Lower leg skin (tissue), 4 donors: ENCODE measurements around the gene NES. TPM values are rescaled to one million over a fixed set of nuclear protein-coding genes. Genes with fewer than 3 reads are reported as not detected.
A peak's percentile ranks its signal among the peaks of the same experiment; 100 is the strongest.

Source experiments
- DNase-seq, 2 donors: peaks; one replicate each; pipeline ENCODE4 v3.0.0-alpha.2; 2019; ENCODE audit warnings: low spot score in 2 of 2
- H3K4me3 ChIP-seq: fragments of 200-600 bp; sonication (generic); 2 replicates; pipeline ENCODE4 v1.5.1; 2017; ENCODE audit warnings: mild to moderate bottlenecking, low read depth; ENCODE audit not compliant: poor library complexity, severe bottlenecking
- CTCF ChIP-seq, 3 donors: fragments of 450-650 bp; IDR thresholded peaks; one replicate each; pipeline ENCODE4 v1.5.1; 2016; ENCODE audit warnings: antibody characterized with exemption in 3 of 3, mild to moderate bottlenecking in 3 of 3, moderate library complexity in 2 of 3
- POLR2A ChIP-seq, 2 donors: fragments of 450-650 bp; IDR thresholded peaks; one replicate each; pipeline ENCODE4 v1.6.1; 2016 to 2017; ENCODE audit warnings: antibody characterized with exemption in 2 of 2, mild to moderate bottlenecking in 1 of 2, moderate library complexity in 1 of 2
- WGBS, 2 donors: methylation state at CpG; one replicate each; pipeline ENCODE4 v1.1.5; 2018; 5-methylcytosine and 5-hydroxymethylcytosine counted together
- intact Hi-C: fragments of 100-400 bp; cut with DNase I; formaldehyde crosslinking; loops from one replicate; pipeline ENCODE4 v1.15.0; 2023; ENCODE audit warnings: low total_unique reads
- total RNA-seq, 4 donors: library from RNA; depleted of rRNA; stranded (reverse); fragments of >200 nt; gene quantifications; one replicate each; pipeline ENCODE4 v1.1.0, GENCODE V29; 2016

Gene NES
- total RNA-seq, 4 donors from 2014 or later: 2.4 to 8.9 (median 5.0) TPM

GRCh38 chr1:156690675-156691036, 13.4 kb upstream of the NES start:
- intact Hi-C loops: no loop called here
- TF ChIP-seq POLR2A (IDR thresholded peaks at IDR 0.05) (no peak), CTCF (IDR thresholded peaks at IDR 0.05) (no peak)
- 55 to 68% methylated on average over 8 of the region's 8 CpGs for WGBS, 2 donors
- H3K4me3 ChIP-seq: no peak overlapping the region
- DNase-seq: no peak

- no peak overlapping the region for H3K4me3 ChIP-seq
- no peak for DNase-seq
- 20% methylated on average over 10 of the region's 10 CpGs for WGBS, 2 donors
- intact Hi-C loops: loop anchor here (2.0 kb wide), 1 partner anchor 35 kb away; no protein-coding TSS in a partner anchor
- no peak for TF ChIP-seq CTCF (IDR thresholded peaks at IDR 0.05)
- no peak for TF ChIP-seq POLR2A (IDR thresholded peaks at IDR 0.05)
Observed at GRCh38 chr1:156689953-156690674, 12.9 kb upstream of the NES start.

GRCh38 chr1:156689035-156689952, 12.1 kb upstream of the NES start:
- WGBS, 2 donors: 1 to 2% methylated on average over 16 to 22 of the region's 23 CpGs
- peak; percentile 71 to 95 for DNase-seq
- TF ChIP-seq POLR2A (IDR thresholded peaks at IDR 0.05) (no peak), CTCF (IDR thresholded peaks at IDR 0.05) (peak in 1 of 3 donors; percentile 75)
- no peak overlapping the region for H3K4me3 ChIP-seq
- intact Hi-C loops: loop anchor here (2.0 kb wide), 1 partner anchor 36 kb away; no protein-coding TSS in a partner anchor

GRCh38 chr1:156684227-156684782, 7.1 kb upstream of the NES start:
- TF ChIP-seq CTCF (IDR thresholded peaks at IDR 0.05): no peak
- TF ChIP-seq POLR2A (IDR thresholded peaks at IDR 0.05): no peak
- WGBS, 2 donors: 69 to 70% methylated on average over 5 of the region's 5 CpGs

GRCh38 chr1:156682166-156682890, 5.1 kb upstream of the NES start:
- WGBS, 2 donors: 63 to 68% methylated on average over 5 of the region's 5 CpGs
- no peak for DNase-seq
- intact Hi-C loops: no loop called here
- TF ChIP-seq CTCF (IDR thresholded peaks at IDR 0.05): no peak
- TF ChIP-seq POLR2A (IDR thresholded peaks at IDR 0.05): no peak
- no peak overlapping the region for H3K4me3 ChIP-seq

More at GRCh38 chr1:156684227-156684782, 7.1 kb upstream of the NES start:
- H3K4me3 ChIP-seq: no peak overlapping the region
- intact Hi-C loops: no loop called here
- DNase-seq: no peak
